ENCODE data around the gene TMPRSS15. TPM values are rescaled to one million over a fixed set of nuclear protein-coding genes. Genes with fewer than 3 reads are reported as not detected.

The TMPRSS15 gene
- total and polyA plus RNA-seq, 7 donors: not detected

- TF ChIP-seq POLR2A (IDR thresholded peaks at IDR 0.05): no peak
- intact Hi-C loops (cut with DNase I): no loop called here
Measured at GRCh38 chr21:18335651-18336236, 67.8 kb downstream of the TMPRSS15 start.

GRCh38 chr21:18334066-18334465, 69.5 kb downstream of the TMPRSS15 start:
- no peak for DNase-seq
- Histone ChIP-seq H3K4me3 (no peak overlapping the region), H3K9me3 (no peaks in the 10 kb centered on the region), H3K27ac (no peak overlapping the region), H3K27me3 (no peaks in the 10 kb centered on the region), H3K36me3 (no peaks in the 10 kb centered on the region), H3K4me1 (no peaks in the 10 kb centered on the region)
- intact Hi-C loops (cut with DNase I): no loop called here
- whole genome bisulfite sequencing, 2 donors: 91 to 94% methylated on average over 1 of the region's 1 CpG
- TF ChIP-seq CTCF (IDR thresholded peaks at IDR 0.05) (no peak), POLR2AphosphoS5 (IDR thresholded peaks at IDR 0.05) (no peak), EP300 (IDR thresholded peaks at IDR 0.05) (no peak), POLR2A (IDR thresholded peaks at IDR 0.05) (no peak)

More at GRCh38 chr21:18335651-18336236, 67.8 kb downstream of the TMPRSS15 start:
- Histone ChIP-seq H3K27me3 (no peaks in the 10 kb centered on the region), H3K4me3 (no peak overlapping the region), H3K9me3 (no peaks in the 10 kb centered on the region), H3K27ac (no peak overlapping the region), H3K36me3 (no peaks in the 10 kb centered on the region), H3K4me1 (no peaks in the 10 kb centered on the region)
- WGBS, 2 donors: 78 to 84% methylated on average over 1 of the region's 1 CpG
- no peak for DNase-seq

- Histone ChIP-seq H3K4me3 (no peak overlapping the region), H3K4me1 (no peaks in the 10 kb centered on the region), H3K27ac (no peak overlapping the region), H3K36me3 (no peaks in the 10 kb centered on the region), H3K9me3 (no peaks in the 10 kb centered on the region), H3K27me3 (no peaks in the 10 kb centered on the region)
- no peak for DNase-seq
- intact Hi-C loops (cut with DNase I): no loop called here
- TF ChIP-seq CTCF (IDR thresholded peaks at IDR 0.05) (no peak), POLR2A (IDR thresholded peaks at IDR 0.05) (no peak), POLR2AphosphoS5 (IDR thresholded peaks at IDR 0.05) (no peak), EP300 (IDR thresholded peaks at IDR 0.05) (no peak)
- 44% methylated on average over 3 of the region's 3 CpGs for WGBS, 2 donors
Measured at GRCh38 chr21:18318156-18318555, 85.4 kb downstream of the TMPRSS15 start.

GRCh38 chr21:18298228-18298627, 105.4 kb downstream of the TMPRSS15 start:
- 23 to 57% methylated on average over 1 of the region's 1 CpG for WGBS, 2 donors
- no peaks in the 10 kb centered on the region for H3K27me3 ChIP-seq
- H3K27ac ChIP-seq: no peak overlapping the region
- DNase-seq: no peak
- H3K36me3 ChIP-seq: no peaks in the 10 kb centered on the region
- H3K9me3 ChIP-seq: no peaks in the 10 kb centered on the region
- no peak for TF ChIP-seq EP300 (IDR thresholded peaks at IDR 0.05)
- TF ChIP-seq POLR2A (IDR thresholded peaks at IDR 0.05): no peak
- no peak for TF ChIP-seq CTCF (IDR thresholded peaks at IDR 0.05)
- no peak for TF ChIP-seq POLR2AphosphoS5 (IDR thresholded peaks at IDR 0.05)
- H3K4me1 ChIP-seq: no peaks in the 10 kb centered on the region
- no peak overlapping the region for H3K4me3 ChIP-seq
- intact Hi-C loops (cut with DNase I): no loop called here

- Histone ChIP-seq H3K36me3 (no peaks in the 10 kb centered on the region), H3K9me3 (no peaks in the 10 kb centered on the region), H3K27ac (no peak overlapping the region), H3K27me3 (no peaks in the 10 kb centered on the region), H3K4me1 (peaks cover 0 to 24% (median 17%) of the 10 kb centered on the region in 4 donors), H3K4me3 (no peak overlapping the region)
- no peak for TF ChIP-seq POLR2A (IDR thresholded peaks at IDR 0.05)
- no peak for TF ChIP-seq CTCF (IDR thresholded peaks at IDR 0.05)
- no peak for TF ChIP-seq EP300 (IDR thresholded peaks at IDR 0.05)
- no peak for TF ChIP-seq POLR2AphosphoS5 (IDR thresholded peaks at IDR 0.05)
- no peak for DNase-seq
- WGBS, 2 donors: 84 to 88% methylated on average over 9 of the region's 9 CpGs
- intact Hi-C loops (cut with DNase I): no loop called here
Measured at GRCh38 chr21:18294100-18294499, 109.5 kb downstream of the TMPRSS15 start.

All from sigmoid colon (tissue), 7 donors.